Neural crest cell (in vitro differentiated cells): ENCODE data around the gene DNER. TPM values are rescaled to one million over a fixed set of nuclear protein-coding genes. Genes with fewer than 3 reads are reported as not detected.

Experiments used
- DNase-seq: peaks from one replicate; pipeline ENCODE4 v3.0.0; 2021; ENCODE audit warnings: low read depth, mixed read lengths, low spot score
- H3K27ac Mint-ChIP-seq: one replicate; pipeline ENCODE4 v1.8.0; 2021; ENCODE audit warnings: mild to moderate bottlenecking, mixed read lengths; ENCODE audit not compliant: unreplicated experiment
- H3K27me3 Mint-ChIP-seq: 2 replicates; pipeline ENCODE4 v1.8.0; 2021; ENCODE audit warnings: low read depth, mild to moderate bottlenecking, mixed read lengths
- H3K36me3 Mint-ChIP-seq: 2 replicates; pipeline ENCODE4 v1.8.0; 2021; ENCODE audit warnings: low read depth, mild to moderate bottlenecking, mixed read lengths
- H3K4me1 Mint-ChIP-seq: 2 replicates; pipeline ENCODE4 v1.8.0; 2021; ENCODE audit warnings: mixed read lengths
- H3K4me3 Mint-ChIP-seq: one replicate; pipeline ENCODE4 v1.8.0; 2021; ENCODE audit warnings: mild to moderate bottlenecking, mixed read lengths
- H3K9me3 Mint-ChIP-seq: 2 replicates; pipeline ENCODE4 v1.8.0; 2021; ENCODE audit warnings: mixed read lengths
- total RNA-seq: library from RNA; stranded (reverse); gene quantifications from 2 replicates; pipeline ENCODE4 v1.2.1, GENCODE V29; 2021
- TF ChIP-seq, protein P1 (sequence below): fragments of 200-600 bp; sonication (generic); conservative IDR thresholded peaks from 2 replicates; pipeline ENCODE4 v1.5.0; 2021; ENCODE audit warnings: antibody characterized with exemption, mild to moderate bottlenecking

Gene DNER
- total RNA-seq, 1 donor from 2014 or later = 4.1 TPM

- no peaks in the 10 kb centered on the region for H3K9me3 Mint-ChIP-seq
- H3K27me3 Mint-ChIP-seq = peaks cover 81% of the 10 kb centered on the region
- peaks cover 8% of the 10 kb centered on the region for H3K4me1 Mint-ChIP-seq
- TF ChIP-seq, protein P1, sequence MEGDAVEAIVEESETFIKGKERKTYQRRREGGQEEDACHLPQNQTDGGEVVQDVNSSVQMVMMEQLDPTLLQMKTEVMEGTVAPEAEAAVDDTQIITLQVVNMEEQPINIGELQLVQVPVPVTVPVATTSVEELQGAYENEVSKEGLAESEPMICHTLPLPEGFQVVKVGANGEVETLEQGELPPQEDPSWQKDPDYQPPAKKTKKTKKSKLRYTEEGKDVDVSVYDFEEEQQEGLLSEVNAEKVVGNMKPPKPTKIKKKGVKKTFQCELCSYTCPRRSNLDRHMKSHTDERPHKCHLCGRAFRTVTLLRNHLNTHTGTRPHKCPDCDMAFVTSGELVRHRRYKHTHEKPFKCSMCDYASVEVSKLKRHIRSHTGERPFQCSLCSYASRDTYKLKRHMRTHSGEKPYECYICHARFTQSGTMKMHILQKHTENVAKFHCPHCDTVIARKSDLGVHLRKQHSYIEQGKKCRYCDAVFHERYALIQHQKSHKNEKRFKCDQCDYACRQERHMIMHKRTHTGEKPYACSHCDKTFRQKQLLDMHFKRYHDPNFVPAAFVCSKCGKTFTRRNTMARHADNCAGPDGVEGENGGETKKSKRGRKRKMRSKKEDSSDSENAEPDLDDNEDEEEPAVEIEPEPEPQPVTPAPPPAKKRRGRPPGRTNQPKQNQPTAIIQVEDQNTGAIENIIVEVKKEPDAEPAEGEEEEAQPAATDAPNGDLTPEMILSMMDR = peak; percentile 26
- no peak overlapping the region for H3K27ac Mint-ChIP-seq
- peak overlapping the region; percentile 64 for H3K4me3 Mint-ChIP-seq
- DNase-seq = no peak
- H3K36me3 Mint-ChIP-seq = no peaks in the 10 kb centered on the region
Observed at GRCh38 chr2:229712136-229712535, 2.2 kb downstream of the DNER start.

- no peaks in the 10 kb centered on the region for H3K36me3 Mint-ChIP-seq
Observed at GRCh38 chr2:229708335-229708734, 6.0 kb downstream of the DNER start.

GRCh38 chr2:229703909-229704630 is 10.3 kb downstream of the DNER start:
- Mint-ChIP-seq H3K4me3 (no peak overlapping the region), H3K4me1 (no peaks in the 10 kb centered on the region), H3K27ac (no peak overlapping the region), H3K27me3 (peaks cover 40% of the 10 kb centered on the region), H3K9me3 (no peaks in the 10 kb centered on the region), H3K36me3 (no peaks in the 10 kb centered on the region)
- no peak for DNase-seq
- TF ChIP-seq, protein P1 = no peak

More at GRCh38 chr2:229708335-229708734, 6.0 kb downstream of the DNER start:
- TF ChIP-seq, protein P1 = no peak
- H3K27me3 Mint-ChIP-seq = peaks cover 82% of the 10 kb centered on the region
- H3K4me3 Mint-ChIP-seq = no peak overlapping the region
- no peak overlapping the region for H3K27ac Mint-ChIP-seq
- H3K9me3 Mint-ChIP-seq = no peaks in the 10 kb centered on the region
- DNase-seq = no peak
- peaks cover under 1% of the 10 kb centered on the region for H3K4me1 Mint-ChIP-seq

DNA sequence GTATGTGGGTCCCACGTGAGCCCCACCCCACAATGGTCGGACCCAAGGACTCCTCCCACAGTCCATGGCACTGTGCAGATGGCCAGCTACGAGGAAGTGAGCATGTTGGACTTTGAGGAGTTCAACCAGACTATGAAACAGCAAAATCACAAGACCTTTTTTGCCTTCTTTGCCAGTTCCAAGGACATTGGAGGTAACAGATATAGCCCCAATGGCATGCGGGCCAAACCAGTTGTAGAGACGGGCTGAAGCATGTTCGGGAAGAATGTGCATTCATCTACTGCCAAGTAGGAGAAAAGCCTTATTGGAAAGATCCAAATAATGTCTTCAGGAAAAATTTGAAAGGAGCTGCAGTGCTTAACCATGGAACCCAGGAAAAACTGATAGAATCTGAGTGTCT is 12.6 kb downstream of the DNER start:
- peaks cover 4% of the 10 kb centered on the region for H3K4me1 Mint-ChIP-seq
- no peak overlapping the region for H3K4me3 Mint-ChIP-seq
- H3K27ac Mint-ChIP-seq = no peak overlapping the region
- no peaks in the 10 kb centered on the region for H3K9me3 Mint-ChIP-seq
- H3K36me3 Mint-ChIP-seq = no peaks in the 10 kb centered on the region
- DNase-seq = no peak
- TF ChIP-seq, protein P1 = no peak
- peaks cover 27% of the 10 kb centered on the region for H3K27me3 Mint-ChIP-seq

DNA sequence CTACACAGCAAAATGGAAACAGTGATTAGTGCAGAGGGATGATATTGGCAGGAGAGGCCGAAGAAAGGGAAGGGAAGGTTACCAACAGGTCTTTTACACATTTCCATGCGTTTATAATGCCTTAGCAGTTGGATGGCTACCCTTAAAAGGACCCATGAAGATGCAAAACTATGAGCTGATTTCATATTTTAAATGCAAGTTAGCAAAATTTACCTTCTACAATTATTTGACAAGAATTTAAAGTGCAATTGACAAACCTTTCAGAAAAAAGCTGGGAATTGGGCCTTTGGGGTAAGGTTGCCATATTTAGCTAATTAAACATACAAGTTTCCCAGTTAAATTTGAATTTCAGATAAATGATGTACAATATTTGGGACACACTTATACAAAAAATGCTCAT is 13.3 kb downstream of the DNER start:
- no peaks in the 10 kb centered on the region for H3K36me3 Mint-ChIP-seq
- H3K4me3 Mint-ChIP-seq = no peak overlapping the region
- H3K4me1 Mint-ChIP-seq = peaks cover 5% of the 10 kb centered on the region
- TF ChIP-seq, protein P1 = no peak
- H3K9me3 Mint-ChIP-seq = no peaks in the 10 kb centered on the region
- no peak overlapping the region for H3K27ac Mint-ChIP-seq
- peaks cover 22% of the 10 kb centered on the region for H3K27me3 Mint-ChIP-seq
- DNase-seq = no peak
